Suprapubic skin (tissue), 4 donors: ENCODE data around the gene UBAP1L.

ENCODE experiments used
- EP300 ChIP-seq: sonication (generic); formaldehyde crosslinking; IDR thresholded peaks from one replicate; pipeline ENCODE4 v1.6.1; 2017; ENCODE audit warnings: antibody characterized with exemption
- POLR2A ChIP-seq, 2 donors: fragments of 450-650 bp; IDR thresholded peaks; one replicate each; pipeline ENCODE4 v1.6.1; 2017; ENCODE audit warnings: antibody characterized with exemption in 2 of 2, mild to moderate bottlenecking in 2 of 2, moderate library complexity in 2 of 2
- POLR2AphosphoS5 ChIP-seq, 3 donors: sonication (generic); formaldehyde crosslinking; IDR thresholded peaks; one replicate each; pipeline ENCODE4 v1.6.1; 2017; ENCODE audit warnings: antibody characterized with exemption in 3 of 3
- TF ChIP-seq, protein P1 (sequence below), 2 donors: fragments of 200-600 bp in 1 of 2; fragments of 450-650 bp in 1 of 2; sonication (generic) in 1 of 2; IDR thresholded peaks; one replicate each; pipeline ENCODE4 v1.5.1; 2016 to 2019; ENCODE audit warnings: antibody characterized with exemption in 2 of 2, mild to moderate bottlenecking in 1 of 2, moderate library complexity in 1 of 2

- TF ChIP-seq, protein P1, sequence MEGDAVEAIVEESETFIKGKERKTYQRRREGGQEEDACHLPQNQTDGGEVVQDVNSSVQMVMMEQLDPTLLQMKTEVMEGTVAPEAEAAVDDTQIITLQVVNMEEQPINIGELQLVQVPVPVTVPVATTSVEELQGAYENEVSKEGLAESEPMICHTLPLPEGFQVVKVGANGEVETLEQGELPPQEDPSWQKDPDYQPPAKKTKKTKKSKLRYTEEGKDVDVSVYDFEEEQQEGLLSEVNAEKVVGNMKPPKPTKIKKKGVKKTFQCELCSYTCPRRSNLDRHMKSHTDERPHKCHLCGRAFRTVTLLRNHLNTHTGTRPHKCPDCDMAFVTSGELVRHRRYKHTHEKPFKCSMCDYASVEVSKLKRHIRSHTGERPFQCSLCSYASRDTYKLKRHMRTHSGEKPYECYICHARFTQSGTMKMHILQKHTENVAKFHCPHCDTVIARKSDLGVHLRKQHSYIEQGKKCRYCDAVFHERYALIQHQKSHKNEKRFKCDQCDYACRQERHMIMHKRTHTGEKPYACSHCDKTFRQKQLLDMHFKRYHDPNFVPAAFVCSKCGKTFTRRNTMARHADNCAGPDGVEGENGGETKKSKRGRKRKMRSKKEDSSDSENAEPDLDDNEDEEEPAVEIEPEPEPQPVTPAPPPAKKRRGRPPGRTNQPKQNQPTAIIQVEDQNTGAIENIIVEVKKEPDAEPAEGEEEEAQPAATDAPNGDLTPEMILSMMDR (IDR thresholded peaks at IDR 0.05) = no peak
- TF ChIP-seq POLR2A (IDR thresholded peaks at IDR 0.05) = no peak
- TF ChIP-seq EP300 = no peak
- TF ChIP-seq POLR2AphosphoS5 (IDR thresholded peaks at IDR 0.05) = no peak
Observed at GRCh38 chr15:65106011-65106590, 8.9 kb downstream of the UBAP1L start.
